Ovary (tissue), 3 donors: ENCODE data around the gene FSTL5.

ENCODE experiments used
- EP300 ChIP-seq: sonication (generic); formaldehyde crosslinking; IDR thresholded peaks from one replicate; pipeline ENCODE4 v1.6.1; 2017; ENCODE audit warnings: antibody characterized with exemption
- TF ChIP-seq, protein P1 (sequence below), 3 donors: fragments of 450-650 bp in 2 of 3; fragments of 200-600 bp in 1 of 3; IDR thresholded peaks; one replicate each; pipeline versions ENCODE4 v1.5.1 to v1.8.0; 2016 to 2022; ENCODE audit warnings: antibody characterized with exemption in 3 of 3, mild to moderate bottlenecking in 1 of 3
- donor health status: DM: no; HTN: no; CAD: no.

GRCh38 chr4:161336016-161336530 lies 827.7 kb downstream of the FSTL5 start:
- no peak for TF ChIP-seq EP300
- TF ChIP-seq, protein P1, sequence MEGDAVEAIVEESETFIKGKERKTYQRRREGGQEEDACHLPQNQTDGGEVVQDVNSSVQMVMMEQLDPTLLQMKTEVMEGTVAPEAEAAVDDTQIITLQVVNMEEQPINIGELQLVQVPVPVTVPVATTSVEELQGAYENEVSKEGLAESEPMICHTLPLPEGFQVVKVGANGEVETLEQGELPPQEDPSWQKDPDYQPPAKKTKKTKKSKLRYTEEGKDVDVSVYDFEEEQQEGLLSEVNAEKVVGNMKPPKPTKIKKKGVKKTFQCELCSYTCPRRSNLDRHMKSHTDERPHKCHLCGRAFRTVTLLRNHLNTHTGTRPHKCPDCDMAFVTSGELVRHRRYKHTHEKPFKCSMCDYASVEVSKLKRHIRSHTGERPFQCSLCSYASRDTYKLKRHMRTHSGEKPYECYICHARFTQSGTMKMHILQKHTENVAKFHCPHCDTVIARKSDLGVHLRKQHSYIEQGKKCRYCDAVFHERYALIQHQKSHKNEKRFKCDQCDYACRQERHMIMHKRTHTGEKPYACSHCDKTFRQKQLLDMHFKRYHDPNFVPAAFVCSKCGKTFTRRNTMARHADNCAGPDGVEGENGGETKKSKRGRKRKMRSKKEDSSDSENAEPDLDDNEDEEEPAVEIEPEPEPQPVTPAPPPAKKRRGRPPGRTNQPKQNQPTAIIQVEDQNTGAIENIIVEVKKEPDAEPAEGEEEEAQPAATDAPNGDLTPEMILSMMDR (IDR thresholded peaks at IDR 0.05) = no peak
